Measurements from ENCODE around the gene ZFYVE19. TPM values are rescaled to one million over a fixed set of nuclear protein-coding genes. Genes with fewer than 3 reads are reported as not detected.

ZFYVE19 gene
- total RNA-seq, 1 donor: 17.3 TPM

- TF ChIP-seq CTCF (IDR thresholded peaks at IDR 0.05; ENCODE audit: insufficient read depth, low read depth, low read length): no peak
- DNase-seq (ENCODE audit: low read depth): no peak
- H3K4me3 ChIP-seq (ENCODE audit: low read depth, low read length): no peak overlapping the region
Measured at GRCh38 chr15:40766194-40766815, 40.6 kb upstream of the ZFYVE19 start.

- no peak overlapping the region for H3K4me3 ChIP-seq (ENCODE audit: low read depth, low read length)
- no peak for TF ChIP-seq CTCF (IDR thresholded peaks at IDR 0.05; ENCODE audit: insufficient read depth, low read depth, low read length)
- no peak for DNase-seq (ENCODE audit: low read depth)
Measured at GRCh38 chr15:40766906-40767837, 39.7 kb upstream of the ZFYVE19 start.

GRCh38 chr15:40767838-40768500 lies 38.9 kb upstream of the ZFYVE19 start:
- TF ChIP-seq CTCF (IDR thresholded peaks at IDR 0.05; ENCODE audit: insufficient read depth, low read depth, low read length): no peak
- H3K4me3 ChIP-seq (ENCODE audit: low read depth, low read length): no peak overlapping the region
- no peak for DNase-seq (ENCODE audit: low read depth)

- TF ChIP-seq CTCF (IDR thresholded peaks at IDR 0.05; ENCODE audit: insufficient read depth, low read depth, low read length): no peak
- DNase-seq (ENCODE audit: low read depth): no peak
Measured at GRCh38 chr15:40768521-40769273, 38.2 kb upstream of the ZFYVE19 start.

GRCh38 chr15:40769274-40770146 lies 37.4 kb upstream of the ZFYVE19 start, which contains the start of gene C15orf62:
Gene C15orf62, plus strand, starts transcription at chr15:40769980. Its CDS starts 516 bp downstream, at chr15:40770496.
- no peak for TF ChIP-seq CTCF (IDR thresholded peaks at IDR 0.05; ENCODE audit: insufficient read depth, low read depth, low read length)
- no peak within 1 kb of the TSS for H3K4me3 ChIP-seq (ENCODE audit: low read depth, low read length)
- DNase-seq (ENCODE audit: low read depth): no peak

More at GRCh38 chr15:40768521-40769273, 38.2 kb upstream of the ZFYVE19 start:
- H3K4me3 ChIP-seq (ENCODE audit: low read depth, low read length): no peak overlapping the region

Data from fibroblast of villous mesenchyme (primary cell).